Activated CD4-positive, CD25-positive, alpha-beta regulatory T cell treated with anti-CD3 and anti-CD28 coated beads, Interleukin-2, amount 50 U/mL, for 16 hours (primary cell): ENCODE results near the gene GAS2.

ENCODE experiments used
- DNase-seq: peaks from one replicate; pipeline ENCODE4 v3.0.0-alpha.2; 2020; ENCODE audit warnings: low read depth, low spot score

Gene GAS2

DNA sequence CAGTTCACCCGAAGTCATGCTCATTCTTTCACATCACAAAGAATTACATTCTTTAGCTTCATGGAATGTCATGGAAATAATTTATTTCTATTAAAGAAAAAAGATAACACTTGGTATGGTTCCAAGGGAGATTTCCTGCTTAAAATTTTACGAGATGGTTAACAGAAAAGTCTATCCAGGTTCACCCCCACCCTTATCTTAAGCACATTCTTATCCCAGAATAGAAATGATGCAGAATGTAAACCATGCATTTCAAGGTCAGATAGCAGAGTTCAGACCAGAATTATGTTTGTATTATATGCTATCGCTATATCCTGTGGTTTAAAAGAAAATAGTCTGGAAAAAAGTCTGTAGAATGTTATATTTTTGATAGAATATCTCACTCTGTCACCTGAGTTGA lies 58.7 kb downstream of the GAS2 start:
- DNase-seq = no peak

DNA sequence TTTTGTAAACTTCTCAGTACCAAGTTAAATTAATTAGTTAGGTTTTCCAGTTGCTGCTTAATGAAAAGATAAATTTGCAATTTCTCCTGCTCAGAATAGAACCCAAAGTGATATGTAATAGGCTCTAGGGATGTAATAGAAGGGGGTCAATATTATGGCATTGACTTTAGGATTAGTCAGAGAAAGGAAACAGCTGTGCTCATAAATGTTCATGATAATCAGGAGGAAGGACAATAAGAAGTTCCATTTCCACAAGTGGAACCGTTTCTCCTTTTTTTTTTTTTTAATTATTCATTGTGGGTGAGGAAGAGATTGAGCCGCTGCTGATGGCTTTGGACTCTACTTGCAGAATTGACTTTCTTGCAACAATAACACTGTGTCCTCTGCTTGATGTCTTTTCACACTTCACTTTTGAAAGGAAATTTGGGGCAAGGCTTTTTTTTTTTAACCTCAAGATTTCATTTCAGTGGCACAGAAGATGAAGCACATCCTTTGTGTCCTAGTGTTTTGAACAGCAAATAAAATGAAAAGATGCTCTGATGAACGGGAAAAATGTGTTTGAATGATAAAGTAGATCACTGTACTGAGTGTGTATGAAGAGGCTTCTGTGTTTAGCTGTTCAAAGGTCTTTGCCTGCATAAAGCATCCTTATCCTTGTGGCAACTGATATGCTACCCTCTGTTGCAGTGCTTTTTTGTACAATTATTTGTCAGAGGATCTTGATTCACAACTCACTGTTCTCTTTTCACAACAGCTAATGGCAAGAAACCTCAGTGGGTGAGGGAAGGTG lies 62.4 kb downstream of the GAS2 start:
- no peak for DNase-seq

GRCh38 chr11:22730319-22730718 lies 63.9 kb downstream of the GAS2 start:
- no peak for DNase-seq

- no peak for DNase-seq
These were observed 66.2 kb downstream of the GAS2 start for GRCh38 chr11:22732588-22732987.

- no peak for DNase-seq
These were observed 67.3 kb downstream of the GAS2 start for GRCh38 chr11:22733475-22734248.

GRCh38 chr11:22734628-22735345 lies 68.4 kb downstream of the GAS2 start:
- no peak for DNase-seq

- DNase-seq = no peak
These were observed 75.8 kb downstream of the GAS2 start for GRCh38 chr11:22742157-22742613.

GRCh38 chr11:22749536-22749935 lies 83.1 kb downstream of the GAS2 start:
- no peak for DNase-seq

DNA sequence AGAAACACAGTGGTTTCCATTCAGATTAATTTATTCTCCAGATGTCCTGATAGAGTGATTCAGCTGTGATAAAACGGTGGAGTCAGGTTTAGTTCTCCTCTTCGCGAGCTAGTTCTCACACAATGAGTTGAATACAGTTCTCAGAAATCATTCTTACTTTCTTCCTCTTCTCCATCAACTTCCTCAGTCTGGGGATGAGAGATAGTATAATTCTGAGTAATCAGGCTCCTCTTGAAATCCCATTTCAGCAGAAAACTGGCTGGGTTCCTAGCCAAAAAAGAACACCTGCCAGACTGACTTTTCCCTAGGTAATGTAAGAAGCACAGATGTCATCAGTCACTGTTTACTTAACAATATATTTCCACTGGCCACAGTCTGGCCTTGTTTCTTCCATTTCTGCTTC lies 86.5 kb downstream of the GAS2 start:
- DNase-seq = no peak

DNA sequence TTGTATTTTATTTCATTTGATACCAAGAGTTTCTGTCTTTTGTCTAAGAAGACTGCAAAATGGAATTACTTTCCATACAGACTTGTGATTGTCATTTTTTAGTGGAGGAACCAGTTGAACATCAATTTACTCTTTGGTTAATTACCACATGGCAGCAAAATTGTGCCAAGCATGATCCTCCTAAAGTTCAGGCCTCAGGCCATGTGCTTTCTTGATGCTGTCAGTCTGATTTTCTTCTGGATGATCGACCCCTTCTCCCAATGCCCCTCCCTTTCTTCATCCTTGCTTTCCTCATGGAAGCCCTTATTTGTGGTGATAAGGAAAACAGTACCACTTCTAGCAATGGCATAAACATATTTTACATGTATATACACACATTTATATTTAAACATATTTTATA lies 87.0 kb downstream of the GAS2 start:
- DNase-seq = no peak

- no peak for DNase-seq
These were observed 94.7 kb downstream of the GAS2 start for GRCh38 chr11:22761066-22761465.

GRCh38 chr11:22763166-22763565 lies 96.8 kb downstream of the GAS2 start:
- DNase-seq = no peak

DNA sequence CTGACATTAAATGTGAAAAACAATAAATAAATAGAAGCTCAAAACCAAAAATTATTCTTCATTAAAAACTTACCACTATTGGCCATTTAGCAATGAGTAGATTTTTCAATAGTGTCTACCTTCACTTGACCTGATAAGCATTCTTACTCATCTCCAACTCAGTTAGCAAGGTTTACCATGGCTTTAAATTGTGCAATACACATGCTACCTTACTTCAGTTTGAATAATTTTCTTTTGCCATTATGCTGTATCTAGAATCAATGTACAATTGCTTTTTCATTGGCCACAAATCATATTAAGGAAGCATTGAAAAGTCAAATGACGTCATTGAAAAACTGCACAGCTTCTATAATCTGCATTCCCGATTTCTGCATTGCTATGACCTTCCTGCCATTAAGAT lies 98.3 kb downstream of the GAS2 start:
- DNase-seq = no peak

- DNase-seq = no peak
These were observed 101.9 kb downstream of the GAS2 start for GRCh38 chr11:22768281-22768680.

- no peak for DNase-seq
These were observed 102.7 kb downstream of the GAS2 start for GRCh38 chr11:22769081-22769480.

DNA sequence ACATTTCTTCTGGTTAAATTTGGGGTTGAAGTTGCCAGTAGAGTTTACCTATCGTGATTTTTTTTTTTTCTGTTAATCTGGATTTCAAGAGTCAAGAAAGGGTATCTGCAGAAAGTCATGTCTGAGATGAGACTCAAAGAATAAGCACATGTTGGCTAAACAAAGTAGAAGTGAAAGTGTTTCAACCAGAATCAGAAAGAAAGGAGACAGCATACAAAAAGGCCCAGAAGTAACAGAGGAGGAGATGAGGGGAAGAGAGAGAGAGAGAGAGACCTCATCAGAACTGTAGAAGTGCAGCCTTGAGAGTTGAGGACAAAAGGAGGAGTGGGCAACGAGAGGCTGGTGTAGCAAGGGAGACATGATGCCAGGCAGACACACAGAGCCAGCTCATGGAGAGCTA lies 108.3 kb downstream of the GAS2 start:
- no peak for DNase-seq

DNA sequence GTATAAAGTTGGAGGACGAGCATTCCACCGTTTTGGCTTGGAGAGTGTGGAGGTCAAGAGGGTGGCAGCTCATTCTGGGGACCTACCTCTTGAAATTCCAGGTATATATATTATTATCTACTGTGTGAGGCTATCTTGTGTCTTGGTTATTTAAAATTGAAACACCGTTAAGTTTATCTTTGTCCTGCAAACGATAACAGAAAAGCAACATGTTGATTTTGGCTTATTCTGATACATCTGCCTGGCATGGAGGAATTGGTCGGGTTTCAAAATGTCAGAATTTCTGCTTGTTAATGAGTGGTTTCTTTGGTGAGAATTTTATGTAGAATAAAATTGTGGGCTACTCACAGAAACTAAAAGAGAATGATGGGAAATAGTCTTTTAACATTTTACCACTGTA lies 108.8 kb downstream of the GAS2 start:
- DNase-seq = no peak

DNA sequence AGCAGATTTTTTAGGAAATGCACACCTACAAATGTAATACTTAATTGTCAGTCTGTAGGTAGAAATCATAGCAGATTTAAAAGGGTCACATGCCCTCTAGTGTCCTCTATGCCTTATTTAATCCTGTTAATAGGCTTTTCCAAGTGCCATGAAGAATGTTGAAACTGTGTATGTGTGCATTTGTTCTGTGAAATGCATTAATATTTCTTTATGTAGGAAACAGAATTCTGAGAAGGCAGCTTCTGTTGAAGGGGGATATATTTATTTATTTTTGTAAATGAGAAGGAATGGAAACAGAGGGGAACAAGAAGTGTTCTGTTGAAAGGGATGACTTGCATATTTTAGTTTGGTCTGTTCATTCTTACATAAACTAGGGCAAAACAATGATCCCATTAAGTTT lies 112.2 kb downstream of the GAS2 start:
- DNase-seq = no peak

DNA sequence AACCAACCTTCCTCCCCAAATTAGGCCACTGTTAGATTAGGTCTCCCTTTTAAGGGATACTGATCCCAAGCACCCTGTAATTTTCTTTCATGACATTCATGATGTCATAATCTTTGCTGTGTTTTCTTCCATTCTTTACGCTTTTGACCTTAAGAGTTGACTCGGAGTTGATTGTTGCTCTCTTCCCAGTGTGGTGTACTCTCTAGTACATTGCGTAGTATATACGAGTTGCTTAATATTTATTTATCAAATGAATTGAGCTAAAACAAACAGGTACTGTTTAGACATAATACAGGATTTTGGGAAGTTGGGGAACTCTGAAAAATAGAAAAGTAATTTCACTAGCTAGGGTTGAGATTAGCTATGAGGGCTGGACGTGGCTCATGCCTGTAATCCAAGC lies 113.4 kb downstream of the GAS2 start:
- no peak for DNase-seq

- no peak for DNase-seq
These were observed 114.7 kb downstream of the GAS2 start for GRCh38 chr11:22780952-22781593.

DNA sequence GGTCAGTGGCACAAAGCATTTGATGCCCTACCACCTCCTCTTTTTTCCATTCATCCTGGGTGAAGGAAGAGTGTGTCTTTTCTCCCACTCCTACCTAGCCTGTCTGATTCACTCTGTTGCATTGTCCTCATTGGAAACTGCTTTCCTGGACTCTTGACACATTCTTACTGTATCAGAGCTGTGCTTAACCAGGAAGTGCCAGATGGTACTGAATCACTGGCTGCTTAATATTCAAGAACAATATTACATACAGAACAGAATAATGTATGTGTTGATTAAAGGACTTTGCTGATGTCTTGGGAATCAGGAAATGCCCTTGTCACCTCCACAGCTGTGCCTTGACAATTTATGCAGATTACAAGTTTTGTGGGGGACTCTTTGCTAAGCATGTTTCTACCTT lies 118.8 kb downstream of the GAS2 start:
- DNase-seq = no peak

- DNase-seq = no peak
These were observed 120.1 kb downstream of the GAS2 start for GRCh38 chr11:22786475-22786874.
